ENCODE data around the gene MTHFD1.

Gene MTHFD1

DNA sequence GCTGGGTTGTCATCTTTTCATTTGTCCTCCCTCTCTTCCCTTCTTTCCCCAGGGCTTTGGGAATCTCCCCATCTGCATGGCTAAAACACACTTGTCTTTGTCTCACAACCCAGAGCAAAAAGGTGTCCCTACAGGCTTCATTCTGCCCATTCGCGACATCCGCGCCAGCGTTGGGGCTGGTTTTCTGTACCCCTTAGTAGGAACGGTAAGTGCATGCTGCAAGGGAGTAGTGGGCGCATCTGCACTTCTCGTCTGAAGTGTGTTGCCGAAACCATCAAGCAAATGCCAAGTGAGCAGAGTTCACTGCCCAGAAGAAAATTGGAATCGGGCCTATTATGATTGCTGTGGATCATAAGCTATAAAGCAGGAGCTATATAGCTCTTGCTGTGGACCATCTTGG, 66.5 kb downstream of the MTHFD1 start:
- FAIRE-seq, result no peak

GRCh38 chr14:64459405-64460136, 71.4 kb downstream of the MTHFD1 start:
- FAIRE-seq, result no peak

- no peak for FAIRE-seq
Observed at GRCh38 chr14:64461221-64461620, 73.1 kb downstream of the MTHFD1 start.

DNA sequence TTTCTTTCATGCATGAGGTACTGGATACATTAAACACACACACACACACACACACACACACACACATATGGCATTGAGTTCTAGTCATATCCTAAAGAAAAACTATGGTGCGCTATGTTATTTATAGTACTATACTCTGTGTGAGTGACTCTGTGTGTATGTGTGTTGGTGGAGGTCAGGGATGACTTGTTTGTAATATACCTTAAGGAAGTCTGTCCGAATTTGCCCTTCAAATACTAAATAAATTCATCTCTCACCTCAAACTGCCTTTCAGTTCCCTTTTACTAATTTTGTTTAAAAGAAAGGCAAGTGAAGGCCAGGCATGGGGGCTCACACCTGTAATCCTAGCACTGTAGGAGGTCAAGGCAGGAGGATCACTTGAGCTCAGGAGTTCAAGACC, 75.0 kb downstream of the MTHFD1 start:
- FAIRE-seq, result no peak

GRCh38 chr14:64463873-64464272, 75.7 kb downstream of the MTHFD1 start:
- FAIRE-seq, result no peak

DNA sequence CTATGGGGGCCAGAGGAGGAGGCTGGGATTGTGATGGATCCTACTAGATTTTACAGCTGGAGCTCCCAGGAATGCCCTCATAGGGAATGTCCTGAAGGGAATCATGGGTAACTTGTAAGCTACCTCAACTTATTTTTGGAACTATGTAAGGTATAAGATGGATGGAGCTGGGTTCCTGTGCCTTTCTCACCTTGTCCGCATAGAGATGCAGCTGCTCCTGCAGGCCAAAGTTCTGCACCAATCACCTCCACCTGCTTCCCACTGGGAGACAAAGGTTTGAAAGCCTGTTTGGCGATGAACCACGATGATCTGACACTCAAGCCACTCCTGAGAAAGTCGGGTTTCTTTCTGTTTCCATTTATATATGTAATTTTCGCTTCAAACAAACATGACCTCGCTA, 76.5 kb downstream of the MTHFD1 start:
- FAIRE-seq, result no peak

- no peak for FAIRE-seq
Observed at GRCh38 chr14:64465191-64465822, 77.2 kb downstream of the MTHFD1 start, which contains the start of gene AKAP5. Gene AKAP5, plus strand, starts transcription at chr14:64465499. Its CDS starts 2,896 bp downstream, at chr14:64468395.

DNA sequence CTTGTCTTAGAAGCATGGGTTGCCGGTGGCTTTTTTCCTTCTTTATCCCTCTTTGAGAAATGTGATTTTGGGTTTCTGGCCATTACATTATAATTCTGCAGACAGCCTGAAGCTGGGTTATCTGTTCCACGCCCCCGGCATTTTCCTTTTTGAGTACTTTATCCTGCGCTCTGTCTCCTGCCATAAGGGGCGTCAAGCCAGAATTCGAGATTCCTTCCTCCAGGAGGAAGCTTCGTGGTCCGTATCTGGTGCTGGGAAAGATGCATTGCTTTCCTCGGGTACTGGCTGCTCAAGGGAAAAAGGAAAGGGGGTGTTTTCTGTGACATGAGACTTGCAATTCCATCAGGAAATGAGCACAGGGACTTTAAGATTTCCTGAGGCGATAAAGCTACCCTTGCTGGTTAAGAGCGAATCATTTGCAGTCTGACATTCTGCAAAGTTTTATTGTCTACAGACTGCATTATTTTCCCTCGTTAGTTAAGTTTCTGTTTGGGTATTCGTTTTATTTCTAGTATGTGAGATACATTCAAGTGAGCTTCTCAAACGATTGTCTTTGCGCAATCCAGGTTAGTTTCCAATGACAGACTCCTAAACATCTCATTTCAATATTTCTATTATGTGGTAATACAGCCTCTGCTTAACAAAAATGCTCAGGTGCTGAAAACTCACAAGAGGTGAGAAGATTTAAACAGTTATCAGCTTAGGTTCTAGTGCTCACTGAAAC, 77.8 kb downstream of the MTHFD1 start:
- no peak for FAIRE-seq

DNA sequence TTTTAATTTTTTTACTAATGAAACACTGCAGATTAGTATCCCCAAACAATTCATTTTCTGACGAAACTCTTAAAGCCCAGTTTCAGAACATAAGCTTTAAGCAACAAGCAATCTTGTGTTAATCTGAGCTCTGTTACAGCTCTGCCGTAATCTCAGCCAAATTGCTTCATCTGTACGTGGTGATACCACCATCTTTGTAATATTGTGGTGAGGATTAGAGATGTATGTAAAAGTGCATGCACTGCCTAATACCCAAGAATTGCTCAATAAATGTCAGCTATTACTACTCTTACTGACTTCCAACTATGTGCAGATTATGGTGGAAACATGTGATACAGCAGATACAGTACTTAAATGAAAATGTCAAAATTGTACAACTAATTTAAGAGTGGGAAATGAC, 78.9 kb downstream of the MTHFD1 start:
- no peak for FAIRE-seq

DNA sequence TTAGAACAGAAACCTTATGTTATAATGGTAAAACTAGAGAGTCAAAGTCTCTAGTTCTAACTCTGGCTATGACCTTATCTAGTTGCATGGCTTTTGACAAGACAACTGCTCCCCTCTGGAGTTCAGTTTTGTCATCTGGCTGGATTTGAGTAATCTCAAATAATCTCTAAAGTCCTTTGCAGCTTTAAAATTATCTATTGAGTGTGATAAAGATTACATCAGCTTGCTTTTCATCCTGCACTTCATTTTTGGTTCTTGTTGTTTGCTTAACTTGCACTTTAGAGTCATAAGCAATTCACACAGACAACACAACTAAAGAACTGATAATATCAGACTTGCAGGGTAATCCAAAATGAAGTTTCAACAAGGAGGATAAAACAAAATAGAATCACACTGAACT, 79.4 kb downstream of the MTHFD1 start:
- FAIRE-seq, result no peak

- no peak for FAIRE-seq
Observed at GRCh38 chr14:64468451-64468850, 80.3 kb downstream of the MTHFD1 start.

DNA sequence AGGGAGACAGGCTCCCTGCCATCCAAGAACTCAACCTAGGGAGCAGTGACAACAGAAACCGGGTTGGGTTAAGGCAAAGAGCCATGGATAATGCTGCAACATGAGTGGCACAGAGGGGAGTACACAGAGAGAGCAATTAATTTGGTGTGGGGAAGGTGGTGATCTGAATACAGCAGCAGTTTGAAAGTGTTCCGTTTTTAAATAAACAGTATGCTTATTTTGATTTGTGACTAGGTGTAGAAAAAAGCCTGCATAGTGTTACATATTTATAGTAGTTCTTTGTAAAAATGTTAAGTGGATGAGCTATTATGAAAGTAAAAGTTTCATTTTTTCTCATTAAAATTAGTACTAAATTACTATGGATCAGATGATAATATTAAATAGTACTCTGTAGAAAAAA, 85.9 kb downstream of the MTHFD1 start:
- FAIRE-seq, result peak; percentile 54

DNA sequence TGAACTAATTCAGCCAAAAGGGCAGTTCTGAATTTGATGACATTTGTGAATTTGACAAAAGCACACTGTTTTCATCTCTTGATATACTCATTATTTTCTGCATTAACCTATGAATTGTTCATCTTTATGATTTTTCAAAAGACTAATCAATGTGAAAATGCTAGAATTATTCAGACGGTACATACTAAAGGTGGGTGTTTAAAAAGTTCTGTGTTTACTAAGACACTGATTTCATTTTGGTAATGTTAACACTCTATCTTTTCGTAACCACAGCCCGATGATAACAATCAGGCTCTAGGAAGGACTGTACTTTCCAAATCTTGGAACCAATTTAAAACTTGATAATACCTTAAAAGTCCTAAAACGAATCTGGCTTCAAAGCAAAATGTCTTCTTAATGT, 86.5 kb downstream of the MTHFD1 start:
- no peak for FAIRE-seq

- FAIRE-seq, result no peak
Observed at GRCh38 chr14:64475585-64476273, 87.6 kb downstream of the MTHFD1 start.

DNA sequence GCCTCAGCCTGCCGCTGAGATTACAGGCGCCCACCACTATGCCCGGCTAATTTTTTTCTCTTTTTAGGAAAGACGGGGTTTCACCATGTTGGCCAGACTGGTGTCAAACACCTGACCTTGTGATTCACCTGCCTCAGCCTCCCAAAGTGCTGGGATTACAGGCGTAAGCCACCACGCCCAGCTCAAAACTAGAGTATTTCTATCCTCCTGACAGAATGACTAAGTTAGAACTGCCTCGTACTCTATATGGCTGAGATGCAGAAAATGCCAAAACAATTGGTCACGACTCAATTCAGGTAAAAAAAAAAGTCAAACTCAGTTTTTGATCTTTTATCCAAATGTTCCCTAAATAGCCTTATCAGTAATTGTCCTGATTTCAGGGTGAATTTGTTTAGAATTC, 88.3 kb downstream of the MTHFD1 start:
- no peak for FAIRE-seq

DNA sequence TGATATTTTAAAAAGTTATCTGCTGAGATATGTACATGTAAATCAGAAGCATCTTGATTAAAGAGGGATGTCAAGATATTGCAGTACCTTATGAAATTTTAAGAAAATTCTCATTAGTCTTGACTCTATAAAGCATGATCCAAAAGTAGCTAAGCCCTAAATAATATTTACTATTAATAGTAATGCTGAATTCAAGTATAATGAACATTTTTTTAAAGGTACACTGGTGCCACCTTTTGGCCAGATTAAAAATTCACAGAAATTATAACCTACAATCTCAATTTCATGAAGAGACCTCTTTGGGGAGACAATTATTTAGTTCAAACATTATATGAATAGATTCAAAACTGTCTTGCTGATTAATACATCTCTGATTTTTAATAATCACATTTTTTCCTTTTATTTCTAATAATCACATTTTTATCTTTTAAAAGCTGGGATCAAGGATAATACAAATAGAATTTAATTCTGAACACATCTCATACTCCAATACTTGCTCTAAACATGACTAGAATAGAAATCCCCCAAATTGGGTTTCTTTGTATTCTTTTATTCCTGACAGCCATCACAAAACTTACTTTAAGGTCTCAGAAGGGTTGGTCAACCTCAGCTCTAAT, 90.6 kb downstream of the MTHFD1 start:
- FAIRE-seq, result peak; percentile 98

DNA sequence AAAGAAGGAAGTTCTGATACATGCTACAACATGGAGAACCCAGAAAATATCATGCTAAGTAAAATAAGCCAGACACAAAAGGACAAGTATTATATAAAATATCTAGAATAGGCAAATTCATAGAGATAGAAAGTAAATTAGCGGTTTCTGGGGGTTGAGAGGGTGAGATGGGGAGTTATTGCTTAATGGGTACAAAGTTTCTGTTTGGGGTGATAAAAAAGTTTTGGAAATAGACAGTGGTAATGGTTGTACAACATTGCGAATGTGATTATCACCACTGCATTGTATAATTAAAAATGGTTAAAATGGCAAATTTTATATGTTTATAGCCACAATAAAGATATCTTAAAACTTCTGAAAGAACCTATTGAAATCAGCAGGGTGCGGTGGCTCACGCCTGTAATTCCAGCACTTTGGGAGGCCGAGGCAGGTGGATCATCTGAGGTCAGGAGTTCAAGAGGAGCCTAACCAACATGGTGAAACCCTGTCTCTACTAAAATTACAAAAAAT, 100.5 kb downstream of the MTHFD1 start:
- no peak for FAIRE-seq

DNA sequence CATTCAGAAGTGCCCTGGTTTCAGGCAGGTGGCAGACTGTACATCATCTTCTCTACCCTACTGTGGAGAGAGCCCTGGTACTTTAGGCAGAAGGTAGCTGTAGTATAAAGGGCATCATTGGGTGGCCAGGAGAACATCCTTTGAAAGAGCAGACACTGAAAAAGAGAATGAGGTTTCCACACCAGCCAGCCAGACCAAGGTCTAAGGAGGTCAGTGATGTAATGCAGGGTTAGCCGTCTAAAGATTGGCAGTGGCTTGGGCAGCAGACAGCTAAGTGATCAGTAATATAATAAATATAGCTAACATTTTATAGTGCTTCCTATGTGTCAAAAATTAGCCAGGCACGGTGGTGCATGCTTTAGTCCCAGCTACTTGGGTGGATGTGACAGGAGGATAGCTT, 103.5 kb downstream of the MTHFD1 start:
- no peak for FAIRE-seq

- FAIRE-seq, result no peak
Observed at GRCh38 chr14:64493455-64493854, 105.3 kb downstream of the MTHFD1 start.

GRCh38 chr14:64495252-64495651, 107.1 kb downstream of the MTHFD1 start:
- no peak for FAIRE-seq

GRCh38 chr14:64496764-64497163, 108.6 kb downstream of the MTHFD1 start:
- FAIRE-seq, result no peak

GRCh38 chr14:64500088-64500487, 111.9 kb downstream of the MTHFD1 start:
- no peak for FAIRE-seq

Measured in A204.1 (cell line).